DOHH2 (cell line): Measurements from ENCODE around the gene CDC42.

Experiments
- H3F3A ChIP-seq: fragments of 200-600 bp; sonication (generic), shearing (Covaris generic); 2 replicates; pipeline ENCODE4 v1.6.0; 2016; ENCODE audit warnings: antibody characterized with exemption, mild to moderate bottlenecking; ENCODE audit not compliant: control insufficient read depth, insufficient read depth
- H3K27ac ChIP-seq: fragments of 200-600 bp; sonication (generic); 2 replicates; pipeline ENCODE4 v1.5.1; 2014; ENCODE audit warnings: low read depth, mild to moderate bottlenecking, low read length, moderate library complexity
- H3K27me3 ChIP-seq: fragments of 200-600 bp; sonication (generic); 2 replicates; pipeline ENCODE4 v1.6.1; 2014; ENCODE audit warnings: mild to moderate bottlenecking, low read length, mixed read lengths; ENCODE audit not compliant: control insufficient read depth
- H3K36me3 ChIP-seq: fragments of 200-600 bp; sonication (generic); 2 replicates; pipeline ENCODE4 v1.6.1; 2014; ENCODE audit warnings: mild to moderate bottlenecking, low read length, moderate library complexity, mixed read lengths; ENCODE audit not compliant: control insufficient read depth
- H3K4me1 ChIP-seq: fragments of 200-600 bp; sonication (generic); 2 replicates; pipeline ENCODE4 v1.6.1; 2014; ENCODE audit warnings: mild to moderate bottlenecking, low read length, mixed read lengths; ENCODE audit not compliant: control insufficient read depth
- H3K4me2 ChIP-seq: fragments of 200-600 bp; sonication (generic); 2 replicates; pipeline ENCODE4 v1.6.0; 2014; ENCODE audit warnings: mild to moderate bottlenecking, low read length, moderate library complexity
- H3K4me3 ChIP-seq: fragments of 200-600 bp; sonication (generic); 2 replicates; pipeline ENCODE4 v1.5.1; 2014; ENCODE audit warnings: mild to moderate bottlenecking, low read length, mixed read lengths
- H3K79me2 ChIP-seq: fragments of 200-600 bp; sonication (generic); 2 replicates; pipeline ENCODE4 v1.6.1; 2014; ENCODE audit warnings: mild to moderate bottlenecking, low read length, mixed read lengths; ENCODE audit not compliant: control insufficient read depth
- H3K9me2 ChIP-seq: fragments of 200-600 bp; sonication (generic); replicated peaks from 2 replicates; pipeline ENCODE4 v1.6.1; 2014; ENCODE audit warnings: mild to moderate bottlenecking, low read length, mixed read lengths; ENCODE audit not compliant: control insufficient read depth
- H3K9me3 ChIP-seq: fragments of 200-600 bp; sonication (generic); 2 replicates; pipeline ENCODE4 v1.6.1; 2014; ENCODE audit warnings: antibody characterized with exemption, low read length, mixed read lengths; ENCODE audit not compliant: control insufficient read depth, insufficient read depth
- H4K20me1 ChIP-seq: fragments of 200-600 bp; sonication (generic); 2 replicates; pipeline ENCODE4 v1.6.0; 2014; ENCODE audit warnings: low read depth, mild to moderate bottlenecking, antibody characterized with exemption, low read length, moderate library complexity; ENCODE audit not compliant: control insufficient read depth, insufficient read depth
- EZH2phosphoT487 ChIP-seq: fragments of 200-600 bp; sonication (generic); IDR thresholded peaks from 2 replicates; pipeline ENCODE4 v1.6.1; 2017; ENCODE audit warnings: borderline replicate concordance, mild to moderate bottlenecking, antibody characterized with exemption, low read length, moderate library complexity, mixed read lengths
- TF ChIP-seq, protein P1 (sequence below): fragments of 200-600 bp; sonication (generic); IDR thresholded peaks from one replicate; pipeline ENCODE4 v1.5.1; 2014; ENCODE audit warnings: antibody characterized with exemption, mild to moderate bottlenecking, low read depth, low read length; ENCODE audit not compliant: poor library complexity, severe bottlenecking

CDC42 gene

DNA sequence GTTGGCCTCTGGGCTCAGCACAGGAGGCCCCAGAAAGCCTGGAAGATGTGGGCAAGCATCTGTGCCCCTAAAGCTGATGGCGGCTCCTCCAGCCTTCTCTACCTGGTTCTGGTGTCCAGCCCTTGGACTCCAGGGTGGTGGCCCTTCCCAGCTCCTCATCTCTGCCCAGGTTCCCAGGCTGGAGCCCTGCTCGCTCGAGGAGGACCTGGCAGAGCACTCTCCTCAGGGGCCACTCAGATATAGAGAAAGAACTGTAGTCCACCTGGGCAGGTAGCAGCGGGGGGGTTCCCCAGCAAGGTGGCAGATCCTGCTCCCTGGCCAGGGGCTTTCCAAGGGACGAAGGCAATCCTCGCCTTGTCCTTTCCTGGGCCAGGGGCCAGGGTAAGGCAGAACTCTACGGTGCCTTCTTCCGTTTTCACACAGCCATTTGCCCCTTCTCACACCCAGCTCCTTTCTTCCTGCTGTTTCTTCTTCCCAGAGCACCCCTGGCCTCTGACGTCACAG, 71.4 kb downstream of the CDC42 start:
- H3K27ac ChIP-seq = no peak overlapping the region
- H4K20me1 ChIP-seq = peaks cover 4% of the 10 kb centered on the region; the same call in 1 of the 2 replicates

DNA sequence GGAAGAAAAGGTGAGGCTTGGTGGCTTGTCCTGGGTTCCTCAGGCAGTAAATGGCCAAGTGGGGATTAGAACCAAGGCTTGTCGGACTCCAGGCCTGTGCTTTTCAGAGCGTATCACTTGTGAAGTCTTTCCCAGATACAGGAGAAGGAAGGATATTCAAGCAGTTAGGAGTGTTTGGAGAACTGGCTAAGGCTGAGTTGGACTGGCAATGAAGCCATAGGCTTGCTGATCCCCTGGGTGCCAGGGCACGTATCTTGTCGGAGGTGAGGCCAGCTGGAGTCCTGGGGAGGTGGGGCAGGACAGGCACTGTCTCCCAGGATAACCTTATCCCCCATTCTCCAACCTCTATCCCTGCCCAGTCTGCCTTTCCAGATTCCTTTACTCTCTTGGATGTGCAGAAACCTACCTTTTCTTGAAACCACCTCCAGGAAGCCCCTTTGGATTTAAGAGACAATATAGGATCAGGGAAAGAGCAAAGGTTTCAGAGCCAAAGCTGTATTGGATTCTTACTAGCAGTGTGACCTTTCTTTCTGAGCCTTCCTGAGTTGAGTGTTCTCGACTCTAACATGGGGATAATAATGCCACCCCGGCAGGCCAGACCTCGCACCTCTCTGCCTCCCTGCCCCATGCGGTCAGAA, 72.2 kb downstream of the CDC42 start:
- no peaks in the 10 kb centered on the region for H3K4me1 ChIP-seq
- H3K4me2 ChIP-seq = no peak overlapping the region
- H3K27me3 ChIP-seq = no peaks in the 10 kb centered on the region
- TF ChIP-seq, protein P1, sequence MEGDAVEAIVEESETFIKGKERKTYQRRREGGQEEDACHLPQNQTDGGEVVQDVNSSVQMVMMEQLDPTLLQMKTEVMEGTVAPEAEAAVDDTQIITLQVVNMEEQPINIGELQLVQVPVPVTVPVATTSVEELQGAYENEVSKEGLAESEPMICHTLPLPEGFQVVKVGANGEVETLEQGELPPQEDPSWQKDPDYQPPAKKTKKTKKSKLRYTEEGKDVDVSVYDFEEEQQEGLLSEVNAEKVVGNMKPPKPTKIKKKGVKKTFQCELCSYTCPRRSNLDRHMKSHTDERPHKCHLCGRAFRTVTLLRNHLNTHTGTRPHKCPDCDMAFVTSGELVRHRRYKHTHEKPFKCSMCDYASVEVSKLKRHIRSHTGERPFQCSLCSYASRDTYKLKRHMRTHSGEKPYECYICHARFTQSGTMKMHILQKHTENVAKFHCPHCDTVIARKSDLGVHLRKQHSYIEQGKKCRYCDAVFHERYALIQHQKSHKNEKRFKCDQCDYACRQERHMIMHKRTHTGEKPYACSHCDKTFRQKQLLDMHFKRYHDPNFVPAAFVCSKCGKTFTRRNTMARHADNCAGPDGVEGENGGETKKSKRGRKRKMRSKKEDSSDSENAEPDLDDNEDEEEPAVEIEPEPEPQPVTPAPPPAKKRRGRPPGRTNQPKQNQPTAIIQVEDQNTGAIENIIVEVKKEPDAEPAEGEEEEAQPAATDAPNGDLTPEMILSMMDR = no peak
- TF ChIP-seq EZH2phosphoT487 = no peak
- no peaks in the 10 kb centered on the region for H3K36me3 ChIP-seq
- H3K4me3 ChIP-seq = no peak overlapping the region
- H3K79me2 ChIP-seq = no peaks in the 10 kb centered on the region
- no peaks in the 10 kb centered on the region for H3K9me2 ChIP-seq
- H4K20me1 ChIP-seq = peaks cover 4% of the 10 kb centered on the region; the same call in 1 of the 2 replicates
- H3K9me3 ChIP-seq = no peaks in the 10 kb centered on the region
- H3F3A ChIP-seq = peaks cover 2% of the 10 kb centered on the region; the same call in 1 of the 2 replicates
- H3K27ac ChIP-seq = no peak overlapping the region

More for the DNA sequence above, 71.4 kb downstream of the CDC42 start:
- TF ChIP-seq, protein P1 = no peak
- TF ChIP-seq EZH2phosphoT487 = no peak
- no peaks in the 10 kb centered on the region for H3K9me2 ChIP-seq
- H3F3A ChIP-seq = peaks cover 2% of the 10 kb centered on the region; the same call in 1 of the 2 replicates
- H3K36me3 ChIP-seq = no peaks in the 10 kb centered on the region
- peaks cover 1% of the 10 kb centered on the region for H3K4me1 ChIP-seq
- H3K9me3 ChIP-seq = no peaks in the 10 kb centered on the region
- no peak overlapping the region for H3K4me2 ChIP-seq
- H3K27me3 ChIP-seq = no peaks in the 10 kb centered on the region
- H3K79me2 ChIP-seq = no peaks in the 10 kb centered on the region
- H3K4me3 ChIP-seq = no peak overlapping the region

DNA sequence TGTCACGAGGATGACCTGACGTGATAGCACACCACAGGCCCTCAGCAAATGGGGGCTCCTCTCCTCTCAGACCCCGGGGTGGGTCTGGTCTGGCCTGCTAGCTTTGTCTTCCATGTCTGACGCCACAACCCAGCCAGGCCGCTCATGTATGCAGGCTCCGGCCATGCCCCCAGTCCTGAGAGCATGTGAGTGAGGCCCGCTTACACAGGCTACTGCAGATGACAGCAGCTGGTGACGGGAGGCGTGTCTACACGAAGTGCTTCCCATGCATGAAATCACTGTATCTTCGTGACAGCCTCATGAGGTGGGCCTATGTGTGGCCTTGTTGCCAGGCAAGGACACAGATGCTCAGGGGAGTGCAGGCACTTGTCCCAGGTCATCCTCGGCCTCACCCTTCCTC, 74.0 kb downstream of the CDC42 start:
- H3K9me2 ChIP-seq = no peaks in the 10 kb centered on the region
- no peak overlapping the region for H3K27ac ChIP-seq
- H3K36me3 ChIP-seq = no peaks in the 10 kb centered on the region
- H3K4me1 ChIP-seq = no peaks in the 10 kb centered on the region
- peaks cover 4% of the 10 kb centered on the region; the same call in 1 of the 2 replicates for H4K20me1 ChIP-seq
- H3K4me3 ChIP-seq = no peak overlapping the region
- TF ChIP-seq, protein P1 = no peak
- TF ChIP-seq EZH2phosphoT487 = no peak
- H3K27me3 ChIP-seq = no peaks in the 10 kb centered on the region
- no peaks in the 10 kb centered on the region for H3K9me3 ChIP-seq
- no peak overlapping the region for H3K4me2 ChIP-seq
- H3F3A ChIP-seq = peaks cover 2% of the 10 kb centered on the region; the same call in 1 of the 2 replicates
- no peaks in the 10 kb centered on the region for H3K79me2 ChIP-seq
